Keratinocyte (primary cell): Measurements from ENCODE around the gene ZNF511. TPM values are rescaled to one million over a fixed set of nuclear protein-coding genes. Genes with fewer than 3 reads are reported as not detected.

Experiments used
- DNase-seq: peaks from one replicate; pipeline ENCODE4 v3.0.0-alpha.2; 2011; ENCODE audit warnings: low read depth, missing footprints, low spot score
- FAIRE-seq: peaks from 2 replicates; lab custom pipeline; 2011; peaks lifted over from hg19 to GRCh38; lab: Jason Lieb, UNC
- H2AFZ ChIP-seq: 2 replicates; pipeline ENCODE4 v1.6.0; 2012; ENCODE audit warnings: low read length, control low read depth, inconsistent platforms; ENCODE audit not compliant: control insufficient read depth
- H3K27ac ChIP-seq: 2 replicates; pipeline ENCODE4 v1.5.1; 2011; ENCODE audit warnings: low read length; ENCODE audit not compliant: control insufficient read depth, insufficient read depth
- H3K27me3 ChIP-seq: 3 replicates; pipeline ENCODE4 v1.6.0; 2011; ENCODE audit warnings: low read length; ENCODE audit not compliant: control insufficient read depth, insufficient read depth; ENCODE audit errors: extremely low read depth
- H3K36me3 ChIP-seq, 2 experiments: 2 replicates in 1 of 2; 3 replicates in 1 of 2; pipeline ENCODE4 v1.5.1; 2011; ENCODE audit warnings: low read length in 2 of 2, mild to moderate bottlenecking in 1 of 2; ENCODE audit not compliant: control insufficient read depth in 2 of 2, insufficient read depth in 2 of 2; ENCODE audit errors: extremely low read depth in 1 of 2
- H3K4me1 ChIP-seq: 3 replicates; pipeline ENCODE4 v1.5.1; 2011; ENCODE audit warnings: low read length; ENCODE audit not compliant: control insufficient read depth, insufficient read depth; ENCODE audit errors: extremely low read depth
- H3K4me2 ChIP-seq: 3 replicates; pipeline ENCODE4 v1.6.0; 2011; ENCODE audit warnings: low read depth, low read length; ENCODE audit not compliant: control insufficient read depth, insufficient read depth; ENCODE audit errors: extremely low read depth
- H3K4me3 ChIP-seq, 3 experiments: fragments of 200-600 bp in 1 of 3; sonication (generic) in 1 of 3; 2 replicates in 2 of 3; 3 replicates in 1 of 3; pipeline ENCODE4 v1.5.1; 2011 to 2016; ENCODE audit warnings: low read length in 3 of 3, mild to moderate bottlenecking in 3 of 3, control low read depth in 2 of 3, inconsistent platforms in 1 of 3, low read depth in 1 of 3, mixed read lengths in 1 of 3, mixed run types in 1 of 3, moderate library complexity in 1 of 3; ENCODE audit not compliant: control insufficient read depth in 2 of 3, insufficient read depth in 2 of 3; ENCODE audit errors: extremely low read depth in 1 of 3
- H3K79me2 ChIP-seq: 2 replicates; pipeline ENCODE4 v1.6.0; 2012; ENCODE audit warnings: low read length; ENCODE audit not compliant: control insufficient read depth, insufficient read depth
- H3K9ac ChIP-seq: 3 replicates; pipeline ENCODE4 v1.6.0; 2011; ENCODE audit warnings: low read length; ENCODE audit not compliant: control insufficient read depth, insufficient read depth; ENCODE audit errors: extremely low read depth
- H3K9me1 ChIP-seq: 3 replicates; pipeline ENCODE4 v1.6.0; 2011; ENCODE audit warnings: low read length; ENCODE audit not compliant: control insufficient read depth, insufficient read depth; ENCODE audit errors: extremely low read depth
- H3K9me3 ChIP-seq: 2 replicates; pipeline ENCODE4 v1.5.1; 2012; ENCODE audit warnings: low read depth, low read length; ENCODE audit not compliant: control insufficient read depth
- H4K20me1 ChIP-seq: 3 replicates; pipeline ENCODE4 v1.6.0; 2011; ENCODE audit warnings: low read length; ENCODE audit not compliant: control insufficient read depth, insufficient read depth; ENCODE audit errors: extremely low read depth
- CTCF ChIP-seq, 3 experiments: IDR thresholded peaks in 1 of 3; conservative IDR thresholded peaks in 1 of 3; optimal IDR thresholded peaks in 1 of 3; 2 replicates in 2 of 3; 3 replicates in 1 of 3; pipeline versions ENCODE3 to v1.5.1; 2011; ENCODE audit warnings: low read length in 3 of 3, mild to moderate bottlenecking in 3 of 3, moderate library complexity in 2 of 3, control low read depth in 1 of 3, inconsistent platforms in 1 of 3; ENCODE audit not compliant: insufficient read depth in 2 of 3; ENCODE audit errors: extremely low read depth in 1 of 3
- EZH2 ChIP-seq: IDR thresholded peaks from one replicate; pipeline ENCODE4 v1.6.1; 2012; ENCODE audit warnings: inconsistent platforms, mild to moderate bottlenecking, low read length, moderate library complexity
- dilution Hi-C: fragments of 300-500 bp; cut with MboI; formaldehyde crosslinking; loops from one replicate; pipeline ENCODE4 v1.7.0; 2020; ENCODE audit warnings: low sequenced_read_pairs; ENCODE audit not compliant: extremely low pct_ligation_motif_present
- polyA plus RNA-seq, 5 experiments: library from polyadenylated mRNA; depleted of rRNA in 3 of 5; stranded (reverse) in 3 of 5; stranded (forward) in 1 of 5; unstranded in 1 of 5; fragments of >200 nt; gene quantifications; 1 replicate in 1 of 5; 2 replicates in 3 of 5; 3 replicates in 1 of 5; pipeline versions ENCODE4 v1.2.1 to v1.2.3, GENCODE V29; 2011 to 2012; ENCODE audit warnings: missing spikeins in 2 of 5, low read depth in 1 of 5, low replicate concordance in 1 of 5

Gene ZNF511
- polyA plus RNA-seq, 1 donor (not counting 4 experiments of a cell fraction or from before 2014, with no cell fraction given) = 20.2 TPM

GRCh38 chr10:133350950-133351329 lies 42.2 kb downstream of the ZNF511 start:
- Histone ChIP-seq H3K4me2 (no peak overlapping the region), H4K20me1 (no peaks in the 10 kb centered on the region), H3K9me1 (no peaks in the 10 kb centered on the region), H3K27ac (no peak overlapping the region), H3K9me3 (no peaks in the 10 kb centered on the region), H3K9ac (no peak overlapping the region), H3K36me3 (no peaks in the 10 kb centered on the region), H3K27me3 (peaks cover 4% of the 10 kb centered on the region), H3K79me2 (no peaks in the 10 kb centered on the region), H2AFZ (no peak overlapping the region), H3K4me3 (no peak overlapping the region), H3K4me1 (no peaks in the 10 kb centered on the region)
- dilution Hi-C loops = no loop called here
- FAIRE-seq (no peak), DNase-seq (no peak)
- TF ChIP-seq EZH2 = no peak
- TF ChIP-seq CTCF (optimal IDR thresholded peaks at IDR 0.05 in 1 of 3, IDR thresholded peaks at IDR 0.05 in 1 of 3, conservative IDR thresholded peaks at IDR 0.05 in 1 of 3; ENCODE audit: extremely low read depth in 1 of 3, insufficient read depth in 2 of 3, low read length in 3 of 3) = no peak

GRCh38 chr10:133351408-133352318 lies 42.9 kb downstream of the ZNF511 start:
- no peak overlapping the region for H3K4me2 ChIP-seq
- TF ChIP-seq EZH2 (no peak), CTCF (optimal IDR thresholded peaks at IDR 0.05 in 1 of 3, IDR thresholded peaks at IDR 0.05 in 1 of 3, conservative IDR thresholded peaks at IDR 0.05 in 1 of 3; ENCODE audit: extremely low read depth in 1 of 3, insufficient read depth in 2 of 3, low read length in 3 of 3) (no peak)
- no peaks in the 10 kb centered on the region for H3K9me3 ChIP-seq
- dilution Hi-C loops = no loop called here
- H3K9ac ChIP-seq = no peak overlapping the region
- no peaks in the 10 kb centered on the region for H3K4me1 ChIP-seq
- no peaks in the 10 kb centered on the region for H4K20me1 ChIP-seq
- peaks cover 8% of the 10 kb centered on the region for H3K27me3 ChIP-seq
- H3K36me3 ChIP-seq = no peaks in the 10 kb centered on the region
- no peak for DNase-seq
- H3K27ac ChIP-seq = no peak overlapping the region
- FAIRE-seq = no peak
- no peak overlapping the region for H3K4me3 ChIP-seq
- no peaks in the 10 kb centered on the region for H3K9me1 ChIP-seq
- no peak overlapping the region for H2AFZ ChIP-seq
- H3K79me2 ChIP-seq = no peaks in the 10 kb centered on the region
